ENCODE data around the gene ALG14.

The ALG14 gene

DNA sequence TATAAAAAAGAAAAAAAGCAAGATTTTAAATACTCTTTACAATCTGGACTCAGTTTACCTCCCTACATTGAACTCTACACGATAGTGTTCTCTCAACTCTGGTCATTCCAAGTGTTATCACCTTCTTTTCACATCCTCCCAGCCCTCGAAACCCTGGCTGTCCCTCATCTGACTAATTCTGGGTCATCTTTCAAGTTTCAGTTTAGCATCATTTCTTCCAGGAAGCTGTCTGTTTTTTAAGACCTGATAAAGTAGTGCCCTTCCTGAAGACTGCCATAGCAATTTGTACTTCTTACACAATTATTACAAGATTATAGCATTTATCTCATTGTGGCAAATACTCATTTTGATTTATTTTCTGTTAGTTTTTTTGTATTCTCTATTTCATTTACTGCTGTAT lies 1.2 kb downstream of the ALG14 start:
- Histone ChIP-seq H3K4me1 (ENCODE audit: control insufficient read depth in 2 of 2, insufficient read depth in 2 of 2, low read length in 2 of 2) (peaks cover 32 to 44% of the 10 kb centered on the region in 2 donors), H3K4me3 (ENCODE audit: low read length in 2 of 2) (peak overlapping the region; percentile 96 to 98), H3K9me3 (ENCODE audit: control insufficient read depth in 2 of 2, low read length in 2 of 2) (no peaks in the 10 kb centered on the region), H3K36me3 (ENCODE audit: control insufficient read depth in 2 of 2, insufficient read depth in 2 of 2, low read length in 2 of 2) (no peaks in the 10 kb centered on the region), H3K9ac (ENCODE audit: low read depth in 1 of 2, low read length in 2 of 2) (peak overlapping the region; percentile 18 to 78), H3K27me3 (ENCODE audit: control insufficient read depth in 2 of 2, insufficient read depth in 2 of 2, low read length in 2 of 2) (no peaks in the 10 kb centered on the region), H3K27ac (ENCODE audit: low read depth in 2 of 2, low read length in 2 of 2) (peak overlapping the region; percentile 90 to 94)

DNA sequence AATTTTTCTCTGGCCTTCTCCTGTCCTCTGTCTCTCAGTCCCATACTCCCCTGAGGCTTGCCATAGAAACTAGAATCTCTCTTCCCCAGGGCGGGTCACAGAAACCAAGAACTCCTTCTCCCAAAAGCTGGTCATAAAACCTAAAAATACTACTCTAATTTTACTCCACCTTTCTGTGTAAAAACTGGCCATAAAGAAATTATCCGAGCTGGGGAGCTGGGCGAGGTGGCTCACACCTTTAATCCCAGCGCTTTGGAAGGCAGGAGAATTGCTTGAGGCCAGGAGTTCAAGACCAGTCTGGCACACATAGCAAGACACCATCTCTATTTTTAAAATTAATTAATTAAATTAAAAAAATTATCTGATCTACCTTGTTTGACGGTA lies 3.0 kb downstream of the ALG14 start:
- Histone ChIP-seq H3K9me3 (ENCODE audit: control insufficient read depth in 2 of 2, low read length in 2 of 2) (no peaks in the 10 kb centered on the region), H3K4me1 (ENCODE audit: control insufficient read depth in 2 of 2, insufficient read depth in 2 of 2, low read length in 2 of 2) (peaks cover 27 to 36% of the 10 kb centered on the region in 2 donors), H3K36me3 (ENCODE audit: control insufficient read depth in 2 of 2, insufficient read depth in 2 of 2, low read length in 2 of 2) (no peaks in the 10 kb centered on the region), H3K4me3 (ENCODE audit: low read length in 2 of 2) (peak overlapping the region in 1 of 2 donors; percentile 43), H3K27me3 (ENCODE audit: control insufficient read depth in 2 of 2, insufficient read depth in 2 of 2, low read length in 2 of 2) (no peaks in the 10 kb centered on the region), H3K9ac (ENCODE audit: low read depth in 1 of 2, low read length in 2 of 2) (no peak overlapping the region), H3K27ac (ENCODE audit: low read depth in 2 of 2, low read length in 2 of 2) (peak overlapping the region; percentile 79 to 84)

DNA sequence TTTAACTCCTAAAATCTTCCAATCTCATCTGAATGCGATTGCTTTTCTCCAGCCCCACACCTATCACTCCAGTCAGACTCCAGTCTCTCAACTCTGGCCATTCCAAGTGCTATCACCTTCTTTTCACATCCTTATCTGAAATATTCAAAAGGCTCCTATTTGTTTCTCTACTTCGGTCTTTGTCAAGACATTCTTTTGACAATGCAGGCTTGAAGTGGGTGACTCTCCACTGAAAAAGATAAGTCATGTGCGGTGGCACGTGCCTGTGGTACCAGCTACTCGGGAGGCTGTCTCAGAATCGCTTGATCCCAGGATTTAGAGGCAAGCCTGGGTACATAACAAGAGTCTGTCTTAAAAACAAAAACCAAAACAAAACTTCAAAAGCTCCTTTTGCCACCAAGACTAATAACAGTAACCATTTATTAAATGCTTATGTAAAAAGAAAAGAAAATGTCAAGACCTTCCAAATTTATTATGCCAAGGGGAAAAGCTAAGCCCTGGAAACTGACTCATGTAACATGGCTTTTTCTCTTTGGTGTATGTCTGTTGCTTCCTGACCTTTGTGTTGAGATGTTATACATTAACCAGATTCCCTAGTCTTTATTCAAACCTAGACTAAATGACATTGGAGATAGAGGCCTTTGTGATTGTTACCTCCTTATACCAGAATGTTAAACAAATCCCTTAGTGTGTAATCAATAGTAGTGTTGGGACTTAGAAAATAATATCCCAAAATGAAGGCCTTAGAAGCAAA lies 3.6 kb downstream of the ALG14 start:
- Histone ChIP-seq H3K9ac (ENCODE audit: low read depth in 1 of 2, low read length in 2 of 2) (no peak overlapping the region), H3K4me3 (ENCODE audit: low read length in 2 of 2) (peak overlapping the region in 1 of 2 donors; percentile 43), H3K36me3 (ENCODE audit: control insufficient read depth in 2 of 2, insufficient read depth in 2 of 2, low read length in 2 of 2) (no peaks in the 10 kb centered on the region), H3K27me3 (ENCODE audit: control insufficient read depth in 2 of 2, insufficient read depth in 2 of 2, low read length in 2 of 2) (no peaks in the 10 kb centered on the region), H3K27ac (ENCODE audit: low read depth in 2 of 2, low read length in 2 of 2) (peak overlapping the region; percentile 79 to 84), H3K4me1 (ENCODE audit: control insufficient read depth in 2 of 2, insufficient read depth in 2 of 2, low read length in 2 of 2) (peaks cover 27 to 36% of the 10 kb centered on the region in 2 donors), H3K9me3 (ENCODE audit: control insufficient read depth in 2 of 2, low read length in 2 of 2) (no peaks in the 10 kb centered on the region)

DNA sequence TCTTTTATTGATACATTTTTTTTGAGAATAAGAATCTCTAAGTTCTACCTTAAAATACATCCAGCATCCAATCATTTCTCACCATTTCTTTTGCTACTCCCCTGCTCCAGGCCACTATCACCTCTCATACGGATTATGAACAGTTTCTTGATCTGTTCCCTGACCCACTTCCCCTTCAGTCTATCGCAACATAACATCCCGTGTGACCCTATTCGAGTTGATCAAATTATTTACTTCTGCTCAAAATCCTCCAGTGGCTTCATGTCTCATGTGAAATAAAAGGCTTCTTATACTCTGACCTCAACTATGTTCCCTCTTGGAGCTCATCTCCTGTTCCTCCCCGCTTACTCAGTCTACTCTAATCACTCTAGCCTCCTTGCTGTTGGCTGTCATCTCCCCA lies 5.2 kb downstream of the ALG14 start:
- H3K27me3 ChIP-seq (ENCODE audit: control insufficient read depth in 2 of 2, insufficient read depth in 2 of 2, low read length in 2 of 2), result no peaks in the 10 kb centered on the region
- peak overlapping the region in 1 of 2 donors; percentile 38 for H3K27ac ChIP-seq (ENCODE audit: low read depth in 2 of 2, low read length in 2 of 2)
- no peaks in the 10 kb centered on the region for H3K36me3 ChIP-seq (ENCODE audit: control insufficient read depth in 2 of 2, insufficient read depth in 2 of 2, low read length in 2 of 2)

DNA sequence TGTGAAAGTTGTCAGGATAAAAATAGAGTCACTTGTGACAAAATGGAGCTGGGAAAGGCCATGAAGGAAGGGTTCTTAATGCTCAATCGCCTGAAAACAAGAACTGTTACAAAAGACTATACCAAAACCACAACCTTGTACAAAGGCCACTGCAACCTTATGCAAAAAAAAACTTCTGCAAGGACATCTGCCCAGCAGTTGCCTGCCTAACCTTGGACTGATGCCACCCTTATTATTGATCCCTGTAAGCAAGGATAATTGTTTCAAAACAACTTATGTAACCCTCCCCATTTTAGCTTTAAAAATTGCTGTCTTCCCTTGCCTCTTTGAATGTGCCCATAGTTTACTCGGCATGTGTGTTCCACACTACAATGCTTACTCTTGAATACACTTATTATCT lies 5.7 kb downstream of the ALG14 start:
- peaks cover 22 to 29% of the 10 kb centered on the region in 2 donors for H3K4me1 ChIP-seq (ENCODE audit: control insufficient read depth in 2 of 2, insufficient read depth in 2 of 2, low read length in 2 of 2)
- no peaks in the 10 kb centered on the region for H3K27me3 ChIP-seq (ENCODE audit: control insufficient read depth in 2 of 2, insufficient read depth in 2 of 2, low read length in 2 of 2)
- H3K4me3 ChIP-seq (ENCODE audit: low read length in 2 of 2), result no peak overlapping the region
- H3K36me3 ChIP-seq (ENCODE audit: control insufficient read depth in 2 of 2, insufficient read depth in 2 of 2, low read length in 2 of 2), result no peaks in the 10 kb centered on the region
- no peak overlapping the region for H3K9ac ChIP-seq (ENCODE audit: low read depth in 1 of 2, low read length in 2 of 2)
- H3K9me3 ChIP-seq (ENCODE audit: control insufficient read depth in 2 of 2, low read length in 2 of 2), result no peaks in the 10 kb centered on the region
- no peak overlapping the region for H3K27ac ChIP-seq (ENCODE audit: low read depth in 2 of 2, low read length in 2 of 2)

More for the DNA sequence above, 5.2 kb downstream of the ALG14 start:
- Histone ChIP-seq H3K4me3 (ENCODE audit: low read length in 2 of 2) (no peak overlapping the region), H3K9ac (ENCODE audit: low read depth in 1 of 2, low read length in 2 of 2) (no peak overlapping the region), H3K9me3 (ENCODE audit: control insufficient read depth in 2 of 2, low read length in 2 of 2) (no peaks in the 10 kb centered on the region), H3K4me1 (ENCODE audit: control insufficient read depth in 2 of 2, insufficient read depth in 2 of 2, low read length in 2 of 2) (peaks cover 22 to 30% of the 10 kb centered on the region in 2 donors)

DNA sequence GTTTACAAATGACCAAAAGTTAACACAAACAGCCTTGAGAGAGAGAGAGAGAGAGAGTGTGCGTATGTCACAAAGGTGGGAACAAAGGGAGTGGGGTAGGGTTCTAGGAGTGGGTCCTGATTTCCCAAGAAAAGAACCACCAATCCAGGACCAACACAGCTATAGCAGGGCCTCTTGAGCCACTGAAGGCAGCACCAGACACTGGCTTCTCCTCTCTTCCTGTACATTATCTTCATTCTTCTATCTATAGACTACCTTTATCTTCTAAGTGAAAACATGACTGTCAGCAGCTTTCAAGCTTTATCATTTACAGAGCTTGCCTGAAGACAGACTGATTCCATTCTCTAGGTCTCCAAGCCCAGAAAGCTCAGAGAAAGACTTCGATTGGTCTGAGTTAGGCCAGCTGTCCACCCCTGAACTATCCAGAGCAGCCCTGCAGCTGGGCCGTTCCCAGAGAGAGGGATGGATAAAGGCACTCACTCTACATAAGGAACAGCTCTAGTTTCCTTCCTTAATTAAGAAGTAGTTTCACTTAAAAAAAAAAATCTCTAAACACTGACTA lies 11.2 kb downstream of the ALG14 start:
- H3K9ac ChIP-seq (ENCODE audit: low read depth in 1 of 2, low read length in 2 of 2), result no peak overlapping the region
- H3K4me1 ChIP-seq (ENCODE audit: control insufficient read depth in 2 of 2, insufficient read depth in 2 of 2, low read length in 2 of 2), result no peaks in the 10 kb centered on the region
- no peaks in the 10 kb centered on the region for H3K27me3 ChIP-seq (ENCODE audit: control insufficient read depth in 2 of 2, insufficient read depth in 2 of 2, low read length in 2 of 2)
- H3K4me3 ChIP-seq (ENCODE audit: low read length in 2 of 2), result no peak overlapping the region
- no peaks in the 10 kb centered on the region for H3K9me3 ChIP-seq (ENCODE audit: control insufficient read depth in 2 of 2, low read length in 2 of 2)
- H3K27ac ChIP-seq (ENCODE audit: low read depth in 2 of 2, low read length in 2 of 2), result no peak overlapping the region
- H3K36me3 ChIP-seq (ENCODE audit: control insufficient read depth in 2 of 2, insufficient read depth in 2 of 2, low read length in 2 of 2), result peaks cover 0 to 3% of the 10 kb centered on the region in 2 donors

DNA sequence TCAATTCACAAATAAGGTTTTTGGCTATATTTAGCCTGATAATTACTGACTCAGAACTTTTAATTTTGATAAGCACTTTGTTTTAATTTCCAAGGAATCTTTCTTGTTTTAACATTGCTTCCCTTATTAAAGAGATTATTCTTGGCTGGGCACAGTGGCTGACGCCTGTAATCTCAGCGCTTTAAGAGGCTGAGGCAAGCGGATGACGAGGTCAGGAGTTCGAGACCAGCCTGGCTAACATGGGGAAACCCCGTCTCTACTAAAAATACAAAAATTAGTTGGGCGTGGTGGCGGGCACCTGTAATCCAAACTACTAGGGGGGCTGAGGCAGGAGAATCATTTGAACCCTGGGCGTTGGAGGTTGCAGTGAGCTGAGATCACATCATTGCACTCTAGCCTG lies 13.8 kb downstream of the ALG14 start:
- Histone ChIP-seq H3K4me3 (ENCODE audit: low read length in 2 of 2) (no peak overlapping the region), H3K27ac (ENCODE audit: low read depth in 2 of 2, low read length in 2 of 2) (no peak overlapping the region), H3K4me1 (ENCODE audit: control insufficient read depth in 2 of 2, insufficient read depth in 2 of 2, low read length in 2 of 2) (no peaks in the 10 kb centered on the region), H3K9ac (ENCODE audit: low read depth in 1 of 2, low read length in 2 of 2) (no peak overlapping the region), H3K36me3 (ENCODE audit: control insufficient read depth in 2 of 2, insufficient read depth in 2 of 2, low read length in 2 of 2) (peaks cover 0 to 3% of the 10 kb centered on the region in 2 donors), H3K27me3 (ENCODE audit: control insufficient read depth in 2 of 2, insufficient read depth in 2 of 2, low read length in 2 of 2) (no peaks in the 10 kb centered on the region), H3K9me3 (ENCODE audit: control insufficient read depth in 2 of 2, low read length in 2 of 2) (no peaks in the 10 kb centered on the region)

DNA sequence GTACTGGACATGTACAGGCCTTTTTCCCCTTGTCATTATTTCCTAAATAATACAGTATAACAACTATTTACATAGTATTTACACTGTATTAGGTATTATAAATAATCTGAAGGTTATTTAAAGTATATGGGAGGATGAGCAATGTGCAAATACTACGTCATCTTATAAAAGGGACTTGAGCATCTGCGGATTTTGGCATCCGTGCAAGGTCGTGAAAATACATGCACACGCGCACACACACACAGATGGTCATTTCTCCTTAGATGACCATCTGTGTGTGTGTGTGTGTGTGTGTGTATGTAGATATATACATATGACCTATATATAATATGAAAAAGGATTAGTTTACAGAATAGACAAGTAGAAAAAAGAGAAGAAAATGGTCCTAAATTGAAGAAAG lies 15.4 kb downstream of the ALG14 start:
- Histone ChIP-seq H3K27me3 (ENCODE audit: control insufficient read depth in 2 of 2, insufficient read depth in 2 of 2, low read length in 2 of 2) (no peaks in the 10 kb centered on the region), H3K4me3 (ENCODE audit: low read length in 2 of 2) (no peak overlapping the region), H3K4me1 (ENCODE audit: control insufficient read depth in 2 of 2, insufficient read depth in 2 of 2, low read length in 2 of 2) (no peaks in the 10 kb centered on the region), H3K27ac (ENCODE audit: low read depth in 2 of 2, low read length in 2 of 2) (no peak overlapping the region), H3K9me3 (ENCODE audit: control insufficient read depth in 2 of 2, low read length in 2 of 2) (no peaks in the 10 kb centered on the region), H3K9ac (ENCODE audit: low read depth in 1 of 2, low read length in 2 of 2) (no peak overlapping the region), H3K36me3 (ENCODE audit: control insufficient read depth in 2 of 2, insufficient read depth in 2 of 2, low read length in 2 of 2) (peaks cover 0 to 3% of the 10 kb centered on the region in 2 donors)

DNA sequence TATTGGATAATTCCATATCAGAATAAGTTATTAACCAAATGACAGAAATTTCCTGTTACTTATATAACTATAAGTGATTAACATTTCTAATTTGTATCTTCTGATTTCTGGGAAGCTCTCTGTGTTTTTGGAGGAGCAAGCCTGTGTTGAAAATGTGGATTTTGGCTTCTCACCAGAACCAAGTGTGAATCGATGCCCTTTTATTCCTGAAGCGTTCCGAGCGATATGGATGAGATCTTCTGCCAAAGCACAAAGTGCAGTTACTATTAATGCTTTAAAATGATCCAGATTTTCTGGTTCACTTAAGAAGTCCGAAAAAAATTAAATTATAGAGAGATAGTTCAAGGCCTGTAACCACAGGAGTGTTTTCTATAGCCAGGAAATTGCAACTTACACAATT lies 22.8 kb downstream of the ALG14 start:
- Histone ChIP-seq H3K4me3 (ENCODE audit: low read length in 2 of 2) (no peak overlapping the region), H3K36me3 (ENCODE audit: control insufficient read depth in 2 of 2, insufficient read depth in 2 of 2, low read length in 2 of 2) (no peaks in the 10 kb centered on the region), H3K9ac (ENCODE audit: low read depth in 1 of 2, low read length in 2 of 2) (no peak overlapping the region), H3K27me3 (ENCODE audit: control insufficient read depth in 2 of 2, insufficient read depth in 2 of 2, low read length in 2 of 2) (no peaks in the 10 kb centered on the region), H3K9me3 (ENCODE audit: control insufficient read depth in 2 of 2, low read length in 2 of 2) (no peaks in the 10 kb centered on the region), H3K4me1 (ENCODE audit: control insufficient read depth in 2 of 2, insufficient read depth in 2 of 2, low read length in 2 of 2) (no peaks in the 10 kb centered on the region), H3K27ac (ENCODE audit: low read depth in 2 of 2, low read length in 2 of 2) (no peak overlapping the region)

DNA sequence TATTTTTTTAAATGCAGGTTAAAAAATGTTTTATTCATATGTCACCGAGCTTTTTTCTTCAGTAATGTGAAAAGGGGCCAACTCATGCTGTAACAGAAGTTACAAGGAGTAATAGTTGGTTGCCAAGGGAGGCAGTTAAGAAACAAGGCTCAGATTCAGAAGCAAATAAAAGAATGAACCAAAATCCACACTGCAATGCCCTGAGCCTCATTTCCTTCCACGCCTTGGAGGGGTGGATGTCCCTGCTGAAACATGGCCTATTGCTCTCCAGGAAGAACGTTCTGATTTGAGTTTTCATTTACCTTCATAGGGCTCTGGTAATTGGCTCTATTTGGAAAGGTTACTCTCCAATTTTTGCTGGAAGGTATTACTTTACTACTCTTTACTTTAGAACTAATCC lies 24.4 kb downstream of the ALG14 start:
- H3K9ac ChIP-seq (ENCODE audit: low read depth in 1 of 2, low read length in 2 of 2), result no peak overlapping the region
- no peaks in the 10 kb centered on the region for H3K9me3 ChIP-seq (ENCODE audit: control insufficient read depth in 2 of 2, low read length in 2 of 2)
- no peaks in the 10 kb centered on the region for H3K36me3 ChIP-seq (ENCODE audit: control insufficient read depth in 2 of 2, insufficient read depth in 2 of 2, low read length in 2 of 2)
- no peak overlapping the region for H3K4me3 ChIP-seq (ENCODE audit: low read length in 2 of 2)
- no peaks in the 10 kb centered on the region for H3K27me3 ChIP-seq (ENCODE audit: control insufficient read depth in 2 of 2, insufficient read depth in 2 of 2, low read length in 2 of 2)
- H3K4me1 ChIP-seq (ENCODE audit: control insufficient read depth in 2 of 2, insufficient read depth in 2 of 2, low read length in 2 of 2), result no peaks in the 10 kb centered on the region
- H3K27ac ChIP-seq (ENCODE audit: low read depth in 2 of 2, low read length in 2 of 2), result peak overlapping the region in 1 of 2 donors; percentile 0
